Activated gamma-delta T cell (primary cell): ENCODE measurements around the gene MAGEL2.
"Not testable (repeated sequence)": the region's sequence is repeated elsewhere in the genome, so short reads cannot be mapped to it uniquely, and the experiment has no call there.

ENCODE experiments used
- DNase-seq: peaks from one replicate; lab custom pipeline; 2025; lab: John Stamatoyannopoulos, UW

Gene MAGEL2

DNA sequence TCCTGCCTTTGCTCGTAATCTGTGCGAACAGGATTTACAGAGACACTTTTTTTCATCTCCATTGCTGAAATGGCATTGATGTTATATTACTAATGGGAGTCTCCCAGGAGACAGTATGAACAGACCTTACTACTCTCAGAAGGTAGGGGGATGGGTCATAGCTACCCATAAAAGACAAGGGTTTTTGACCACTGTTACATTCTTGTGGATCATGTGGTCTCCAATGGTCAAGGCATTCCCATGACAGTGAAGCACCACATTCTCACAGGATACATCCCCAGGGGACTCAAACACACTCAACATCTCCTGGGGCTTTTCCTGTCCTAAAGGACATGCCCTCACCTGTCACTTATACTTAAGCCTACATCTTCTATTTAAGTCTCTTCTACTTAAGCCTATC, 41.4 kb downstream of the MAGEL2 start:
- DNase-seq: no peak

DNA sequence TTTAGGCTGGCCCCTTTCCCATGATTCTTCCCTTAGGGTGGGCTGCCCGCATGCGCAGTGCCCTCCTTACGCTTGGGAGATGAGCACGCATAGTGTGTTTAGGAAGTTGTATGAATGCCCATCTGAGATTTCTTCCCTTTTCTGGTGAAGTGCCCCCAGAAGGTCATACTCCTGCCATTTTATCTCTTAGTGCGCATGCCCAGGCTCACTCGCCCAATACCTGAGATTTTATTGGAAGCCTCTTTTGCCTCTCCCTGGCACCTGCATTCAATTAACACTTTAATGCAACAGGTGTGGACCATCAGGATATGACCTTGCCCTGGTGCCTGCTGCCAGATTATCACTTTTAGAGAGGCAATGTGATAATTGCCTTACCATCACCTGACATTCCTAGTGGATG, 45.5 kb downstream of the MAGEL2 start:
- DNase-seq: no peak

DNA sequence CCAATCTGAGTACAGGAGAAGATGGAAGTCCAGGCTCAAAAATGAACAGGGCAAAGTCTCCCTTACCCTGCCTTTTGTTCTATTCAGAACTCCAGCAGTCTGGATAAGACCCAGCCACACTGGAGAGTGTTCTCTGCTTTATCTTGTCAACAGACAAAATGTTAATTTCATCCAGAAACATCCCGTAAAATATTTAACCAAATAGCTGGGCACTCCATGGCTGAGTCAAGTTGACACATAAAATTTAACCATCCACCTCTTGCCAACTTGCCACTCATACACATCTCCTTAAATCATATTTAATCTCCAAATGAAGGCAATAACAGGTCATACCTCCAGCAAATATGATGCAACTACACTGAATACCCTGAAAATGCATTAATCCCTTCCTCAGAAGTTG, 48.6 kb downstream of the MAGEL2 start:
- no peak for DNase-seq

DNA sequence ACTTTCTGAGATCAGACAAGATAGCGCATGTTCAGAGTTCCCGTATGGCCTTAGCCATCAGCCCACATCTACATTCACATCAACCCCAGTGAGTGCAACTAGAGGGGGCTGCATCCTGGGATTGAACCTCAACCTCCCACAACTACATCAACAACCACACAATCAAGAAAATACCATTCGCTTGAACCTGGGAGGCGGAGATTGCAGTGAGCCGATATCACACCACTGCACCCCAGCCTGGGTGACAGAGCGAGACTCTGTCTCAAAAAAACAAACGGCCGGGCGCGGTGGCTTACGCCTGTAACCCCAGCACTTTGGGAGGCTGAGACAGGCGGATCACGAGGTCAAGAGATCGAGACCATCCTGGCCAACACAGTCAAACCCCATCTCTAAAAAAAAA, 50.4 kb downstream of the MAGEL2 start:
- DNase-seq: not testable (repeated sequence)

DNA sequence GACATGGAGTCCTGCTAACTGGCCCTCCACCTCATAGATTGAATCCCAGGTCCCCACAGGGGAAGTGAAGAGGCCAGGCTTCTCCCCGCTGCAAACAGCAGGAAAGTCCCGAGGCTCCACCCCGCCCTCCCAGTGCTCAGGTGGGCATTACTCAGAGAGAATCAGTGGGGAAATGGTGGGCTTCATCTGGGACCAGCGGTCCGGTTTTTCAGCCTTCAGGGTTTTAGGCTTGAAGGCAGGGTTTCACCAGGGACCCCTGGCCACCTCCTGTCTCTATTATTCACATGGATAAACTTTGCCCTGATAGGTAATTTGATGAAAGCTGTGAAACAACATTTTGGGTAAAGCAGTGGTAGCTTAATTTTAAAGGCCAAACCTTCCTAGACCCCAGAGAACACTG, 50.9 kb downstream of the MAGEL2 start:
- no peak for DNase-seq

DNA sequence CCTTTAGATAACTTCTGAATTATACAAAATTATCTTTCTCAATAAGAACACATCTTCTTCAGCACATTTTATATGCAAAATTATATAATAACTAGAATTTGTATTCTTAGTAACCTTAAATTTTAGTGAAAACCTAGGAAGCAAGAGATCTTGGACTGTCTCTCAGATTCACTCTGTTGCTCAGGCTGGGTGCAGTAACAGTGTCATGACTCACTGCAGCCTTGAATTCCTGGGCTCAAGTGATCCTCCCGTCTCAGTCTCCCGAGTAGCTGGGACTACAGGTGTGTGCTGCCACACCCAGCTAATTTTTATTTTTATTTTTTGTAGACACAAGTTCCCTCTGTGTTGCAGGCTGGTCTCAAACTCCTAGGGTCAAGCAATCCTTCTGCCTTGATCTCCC, 52.3 kb downstream of the MAGEL2 start:
- DNase-seq: no peak

DNA sequence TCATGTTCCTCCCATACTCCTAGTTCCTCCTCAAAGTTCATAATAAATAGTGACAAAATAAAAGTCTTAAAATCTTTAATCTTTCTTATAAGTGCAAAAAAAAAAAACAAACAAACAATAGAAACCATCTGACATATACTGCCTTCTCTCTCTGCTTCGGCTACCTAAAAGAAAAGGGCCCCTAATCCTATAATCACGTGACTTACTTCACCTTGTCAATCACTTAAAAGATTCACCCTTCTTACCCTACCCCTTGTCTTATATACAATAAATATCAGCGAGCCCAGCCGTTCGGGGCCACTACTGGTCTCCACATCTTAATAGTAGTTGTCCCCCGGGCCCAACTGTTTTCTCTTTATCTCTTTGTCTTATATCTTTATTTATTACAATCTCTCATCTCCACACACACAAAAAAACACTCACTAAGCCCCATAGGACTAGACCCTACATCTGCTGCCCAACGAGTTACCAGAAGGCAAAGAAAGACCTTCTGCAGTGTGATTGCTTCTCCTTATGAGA, 53.4 kb downstream of the MAGEL2 start:
- no peak for DNase-seq
